Kidney (tissue), 14 donors: ENCODE results near the gene CD180. TPM values are rescaled to one million over a fixed set of nuclear protein-coding genes. Genes with fewer than 3 reads are reported as not detected.

Experiments
- DNase-seq, 5 donors: peaks; one replicate each; pipeline ENCODE4 v3.0.0-alpha.2; 2013 to 2020
- FAIRE-seq: peaks from 2 replicates; lab custom pipeline; 2012; peaks lifted over from hg19 to GRCh38; lab: Jason Lieb, UNC
- H3K27ac ChIP-seq, 2 donors: one replicate each; pipeline ENCODE4 v1.7.0; 2013; ENCODE audit warnings: low read depth in 2 of 2, low read length in 2 of 2, inconsistent platforms in 1 of 2
- H3K27me3 ChIP-seq: one replicate; pipeline ENCODE4 v1.7.1; 2013; ENCODE audit warnings: low read length, inconsistent platforms; ENCODE audit not compliant: control insufficient read depth, insufficient read depth
- H3K36me3 ChIP-seq, 3 donors: one replicate each; pipeline versions ENCODE4 v1.7.0 to v1.7.1; 2013; ENCODE audit warnings: low read length in 3 of 3, control low read depth in 1 of 3, inconsistent platforms in 1 of 3; ENCODE audit not compliant: insufficient read depth in 3 of 3, control insufficient read depth in 2 of 3
- H3K4me1 ChIP-seq, 3 donors: one replicate each; pipeline versions ENCODE4 v1.7.0 to v1.7.1; 2013; ENCODE audit warnings: low read length in 3 of 3, inconsistent platforms in 1 of 3, low read depth in 1 of 3; ENCODE audit not compliant: control insufficient read depth in 2 of 3, insufficient read depth in 2 of 3
- H3K4me3 ChIP-seq, 3 donors: one replicate each; pipeline versions ENCODE4 v1.7.0 to v1.8.1; 2013; ENCODE audit warnings: low read length in 3 of 3, control low read depth in 1 of 3, inconsistent platforms in 1 of 3
- H3K9ac ChIP-seq, 3 donors: one replicate each; pipeline versions ENCODE4 v1.7.0 to v1.7.1; 2013; ENCODE audit warnings: low read length in 3 of 3, control low read depth in 1 of 3, inconsistent platforms in 1 of 3
- H3K9me3 ChIP-seq, 3 donors: one replicate each; pipeline versions ENCODE4 v1.7.0 to v1.7.1; 2013; ENCODE audit warnings: low read length in 3 of 3, control low read depth in 1 of 3, inconsistent platforms in 1 of 3; ENCODE audit not compliant: control insufficient read depth in 2 of 3, insufficient read depth in 1 of 3
- CTCF ChIP-seq: IDR thresholded peaks from 3 replicates; pipeline ENCODE4 v1.5.1; 2012; ENCODE audit warnings: mild to moderate bottlenecking, moderate library complexity, borderline replicate concordance; ENCODE audit not compliant: insufficient read depth; ENCODE audit errors: extremely low read depth
- intact Hi-C: fragments of 100-400 bp; cut with DNase I; formaldehyde crosslinking; loops from one replicate; pipeline ENCODE4 v1.11.1; 2022
- polyA plus RNA-seq: library from polyadenylated mRNA; stranded (reverse); fragments of 350-450 nt; fragmentation: Illumina TruSeq; extraction: RNeasy Lipid Tissue Mini Kit (QIAGEN cat#74804); gene quantifications from one replicate; pipeline ENCODE4 v1.2.3, GENCODE V29; 2014; ENCODE audit warnings: low read depth, low replicate concordance; ENCODE audit not compliant: insufficient read depth
- total RNA-seq: library from RNA; stranded (reverse); fragmentation: NEBNext Ultra II Directional; extraction: Animal tissue kit (Norgen Biotek cat#: 25700); gene quantifications from one replicate; pipeline ENCODE4 v1.2.1, GENCODE V29; 2021
- donor health status: control.
- donor health status: control.
- donor health status: control.
- donor health status: control.
- donor health status: control.
- donor health status: DM: yes; HTN: yes; CAD: no.
- donor health status: Normal renal cell carcinoma (clear cell type).

CD180 gene
- total and polyA plus RNA-seq, 2 donors from 2014 or later, result 0.28 to 3.3 TPM

DNA sequence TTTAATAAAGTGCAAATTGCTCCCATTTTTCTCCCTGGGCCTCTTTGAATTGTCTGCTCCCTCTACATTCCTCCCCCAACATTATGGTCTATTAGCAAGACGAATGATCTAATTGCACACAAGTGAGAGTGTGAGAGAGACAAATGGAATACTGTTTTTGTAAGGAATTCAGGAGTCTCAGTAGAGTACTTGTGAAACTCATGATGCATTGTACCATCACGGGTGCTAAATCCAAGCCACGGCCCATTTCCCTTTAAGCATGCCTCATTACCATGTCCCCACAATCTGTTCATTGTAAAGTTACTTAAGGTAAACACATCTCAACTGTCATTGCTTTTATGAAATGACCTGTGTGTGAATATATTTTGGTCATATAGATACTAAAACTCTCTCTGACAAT is 62.8 kb downstream of the CD180 start:
- H3K9me3 ChIP-seq, result no peaks in the 10 kb centered on the region
- H3K36me3 ChIP-seq, result peaks cover 0 to 36% (median 20%) of the 10 kb centered on the region in 3 donors
- H3K4me3 ChIP-seq, result no peak overlapping the region
- intact Hi-C loops, result no loop called here
- no peaks in the 10 kb centered on the region for H3K4me1 ChIP-seq
- H3K27ac ChIP-seq, result no peak overlapping the region
- no peak overlapping the region for H3K9ac ChIP-seq
- no peaks in the 10 kb centered on the region for H3K27me3 ChIP-seq
- FAIRE-seq (no peak), DNase-seq (peak in 1 of 5 donors; percentile 31)
- TF ChIP-seq CTCF, result no peak

DNA sequence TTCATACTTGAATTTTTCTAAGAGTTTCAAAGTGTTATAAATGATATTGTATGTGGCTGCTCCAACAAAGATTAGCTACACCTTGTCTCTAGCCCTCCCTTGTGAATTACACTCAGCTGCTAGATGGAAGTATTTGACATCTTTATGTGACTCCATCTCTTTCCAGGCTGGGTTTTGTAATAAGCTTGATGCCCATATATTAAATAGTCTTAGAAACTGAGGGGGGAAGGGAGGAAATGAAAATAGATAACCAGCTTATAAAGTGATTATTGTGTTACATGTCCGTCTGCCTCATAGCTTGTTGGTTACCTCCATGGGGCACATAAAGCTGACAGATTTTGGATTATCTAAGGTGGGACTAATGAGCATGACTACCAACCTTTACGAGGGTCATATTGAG is 63.4 kb downstream of the CD180 start:
- Histone ChIP-seq H3K9me3 (no peaks in the 10 kb centered on the region), H3K4me3 (no peak overlapping the region), H3K9ac (no peak overlapping the region), H3K36me3 (peaks cover 0 to 36% (median 20%) of the 10 kb centered on the region in 3 donors), H3K27ac (no peak overlapping the region), H3K4me1 (no peaks in the 10 kb centered on the region), H3K27me3 (no peaks in the 10 kb centered on the region)
- no peak for DNase-seq
- FAIRE-seq, result no peak
- no peak for TF ChIP-seq CTCF
- intact Hi-C loops, result no loop called here

DNA sequence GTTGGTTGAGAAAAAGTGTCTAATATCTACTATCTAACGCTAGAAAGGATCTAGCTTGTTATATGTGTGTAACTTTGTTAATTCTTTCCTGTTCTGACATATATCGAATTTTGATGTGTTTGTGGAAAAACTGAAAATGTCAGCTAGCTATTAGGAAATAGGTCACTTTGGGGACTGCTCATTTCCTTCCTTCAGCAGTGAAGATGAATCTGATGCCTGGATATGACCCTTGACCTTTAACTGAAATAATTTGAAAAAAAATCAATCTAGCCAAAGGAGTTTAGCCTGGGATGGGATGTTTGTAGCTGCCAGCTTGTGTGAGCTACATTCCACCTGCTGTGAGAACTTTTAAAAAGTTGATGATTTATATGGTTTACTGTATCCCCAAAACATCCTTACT is 66.8 kb downstream of the CD180 start:
- intact Hi-C loops, result no loop called here
- H3K9me3 ChIP-seq, result no peaks in the 10 kb centered on the region
- FAIRE-seq (no peak), DNase-seq (no peak)
- no peak for TF ChIP-seq CTCF
- H3K27me3 ChIP-seq, result no peaks in the 10 kb centered on the region
- H3K36me3 ChIP-seq, result peaks cover 0 to 15% (median 5%) of the 10 kb centered on the region in 3 donors
- H3K9ac ChIP-seq, result no peak overlapping the region
- no peak overlapping the region for H3K4me3 ChIP-seq
- no peaks in the 10 kb centered on the region for H3K4me1 ChIP-seq
- no peak overlapping the region for H3K27ac ChIP-seq
